HG03159 (cell line): Measurements from ENCODE around the gene RPL15.

Experiments used
- ATAC-seq: cut with Tn5 transposase; IDR thresholded peaks from one replicate; pipeline ENCODE4 v1.9.1; 2021; ENCODE audit warnings: mild to moderate bottlenecking, moderate library complexity; ENCODE audit not compliant: unreplicated experiment

RPL15 gene

GRCh38 chr3:23926246-23926645 lies 9.3 kb downstream of the RPL15 start:
- ATAC-seq = no peak

- ATAC-seq = no peak
These were observed 9.8 kb downstream of the RPL15 start for GRCh38 chr3:23926736-23927135.

GRCh38 chr3:23928524-23928923 lies 11.6 kb downstream of the RPL15 start:
- no peak for ATAC-seq

- no peak for ATAC-seq
These were observed 14.7 kb downstream of the RPL15 start for GRCh38 chr3:23931597-23931996.

- ATAC-seq = no peak
These were observed 15.6 kb downstream of the RPL15 start for GRCh38 chr3:23932571-23932970.

- ATAC-seq = no peak
These were observed 17.3 kb downstream of the RPL15 start for GRCh38 chr3:23934253-23934652.

- ATAC-seq = no peak
These were observed 20.4 kb downstream of the RPL15 start for GRCh38 chr3:23937296-23937695.

GRCh38 chr3:23938688-23939087 lies 21.8 kb downstream of the RPL15 start:
- ATAC-seq = no peak

- ATAC-seq = no peak
These were observed 23.8 kb downstream of the RPL15 start for GRCh38 chr3:23940775-23941174.

GRCh38 chr3:23941440-23941839 lies 24.5 kb downstream of the RPL15 start:
- no peak for ATAC-seq

- ATAC-seq = no peak
These were observed 25.6 kb downstream of the RPL15 start for GRCh38 chr3:23942546-23942945.

- no peak for ATAC-seq
These were observed 27.3 kb downstream of the RPL15 start for GRCh38 chr3:23944007-23944783.

- ATAC-seq = peak; percentile 60
These were observed 28.1 kb downstream of the RPL15 start, which contains the start of gene NR1D2 for GRCh38 chr3:23944861-23945662. NR1D2 (plus strand) TSS chr3:23945286; CDS start chr3:23945579, 293 bp downstream.

- no peak for ATAC-seq
These were observed 28.7 kb downstream of the RPL15 start for GRCh38 chr3:23945663-23945912.

GRCh38 chr3:23945913-23946687 lies 29.2 kb downstream of the RPL15 start:
- ATAC-seq = peak; percentile 76

GRCh38 chr3:23948761-23949160 lies 31.8 kb downstream of the RPL15 start:
- ATAC-seq = no peak

GRCh38 chr3:23949784-23950183 lies 32.9 kb downstream of the RPL15 start:
- peak; percentile 10 for ATAC-seq

GRCh38 chr3:23950293-23950692 lies 33.4 kb downstream of the RPL15 start:
- peak; percentile 30 for ATAC-seq

- ATAC-seq = peak; percentile 39
These were observed 35.7 kb downstream of the RPL15 start for GRCh38 chr3:23952646-23953045.

- no peak for ATAC-seq
These were observed 36.6 kb downstream of the RPL15 start for GRCh38 chr3:23953523-23953922.

- ATAC-seq = no peak
These were observed 37.2 kb downstream of the RPL15 start for GRCh38 chr3:23954144-23954543.

- ATAC-seq = no peak
These were observed 39.8 kb downstream of the RPL15 start for GRCh38 chr3:23956701-23957100.
